GM04504 (cell line): ENCODE results near the gene HES3.
A peak's percentile ranks its signal among the peaks of the same experiment; 100 is the strongest.

Experiments used
- DNase-seq: peaks from one replicate; pipeline ENCODE4 v3.0.0-alpha.2; 2012; ENCODE audit warnings: low read depth

The HES3 gene

DNA sequence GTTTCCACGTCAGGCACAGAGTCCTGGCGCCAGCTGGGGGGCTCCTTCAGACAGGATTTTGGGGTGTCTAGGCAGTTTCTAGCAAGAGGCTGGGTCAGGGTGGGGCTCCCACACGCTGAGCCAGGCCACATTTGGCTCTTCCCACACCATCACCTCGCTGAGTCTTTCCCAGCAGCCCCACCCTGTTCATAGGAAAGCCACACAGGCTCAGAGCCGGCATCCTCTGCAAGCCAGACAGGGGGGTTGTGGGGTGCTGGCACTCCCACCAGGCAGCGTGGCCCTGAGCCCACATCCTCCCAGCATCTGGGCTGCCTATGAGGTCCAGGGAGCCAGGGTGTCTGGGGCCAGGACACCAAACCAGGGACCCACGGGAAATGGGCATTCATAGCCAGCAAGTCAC, 19.7 kb downstream of the HES3 start:
- DNase-seq = no peak

GRCh38 chr1:6265151-6265550, 21.2 kb downstream of the HES3 start:
- no peak for DNase-seq

GRCh38 chr1:6266641-6267040, 22.7 kb downstream of the HES3 start:
- no peak for DNase-seq

DNA sequence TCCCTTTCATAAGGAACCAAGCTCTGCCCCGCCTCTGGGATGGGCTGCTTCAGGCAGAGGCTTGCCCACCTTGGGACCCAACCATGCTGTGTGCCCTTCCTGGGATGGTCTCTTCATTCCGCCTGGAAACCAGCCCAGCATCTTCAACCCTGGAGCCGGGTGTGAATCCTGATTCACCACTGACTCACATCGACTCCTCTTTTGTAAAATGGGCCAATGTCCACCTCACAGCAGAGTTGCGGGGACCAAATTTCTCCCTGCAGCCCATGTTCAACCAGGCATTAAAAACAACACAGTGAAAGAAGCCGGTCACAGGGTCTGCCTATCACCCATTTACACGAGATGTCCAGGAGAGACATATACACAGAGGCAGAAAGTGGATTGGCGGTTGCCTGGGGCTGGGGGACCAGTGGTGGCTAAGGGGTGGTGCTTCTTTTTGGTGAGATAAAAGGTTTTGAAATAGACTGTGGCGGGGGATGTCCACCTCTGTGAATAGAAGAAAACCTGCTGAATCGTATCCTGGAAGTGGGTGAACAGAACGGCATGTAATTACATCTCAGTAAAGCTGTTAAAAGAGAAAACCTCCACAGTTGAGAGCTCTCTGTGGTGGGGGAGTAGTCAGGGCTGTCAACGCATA, 23.8 kb downstream of the HES3 start:
- DNase-seq = no peak

DNA sequence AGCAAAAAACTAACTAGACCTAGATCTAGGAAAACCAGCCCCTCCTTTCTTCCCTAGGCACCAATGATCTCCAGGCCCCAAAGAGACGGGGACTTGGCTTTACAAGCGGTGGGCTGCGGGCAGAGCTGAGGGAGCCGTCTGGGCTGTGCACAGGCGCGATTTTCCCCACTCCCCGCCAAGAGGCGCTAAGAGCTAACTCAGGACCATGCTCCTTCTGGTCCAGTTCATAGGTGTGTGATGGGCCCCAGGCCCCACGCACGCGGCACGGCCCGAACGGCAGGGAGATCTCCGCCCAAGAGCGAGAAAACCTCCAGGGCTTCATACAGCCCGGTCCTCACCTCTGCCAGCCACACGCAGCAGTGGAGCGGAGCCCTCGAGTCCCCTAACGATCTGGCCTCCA, 24.4 kb downstream of the HES3 start:
- no peak for DNase-seq

GRCh38 chr1:6269296-6269695, 25.3 kb downstream of the HES3 start:
- no peak for DNase-seq

DNA sequence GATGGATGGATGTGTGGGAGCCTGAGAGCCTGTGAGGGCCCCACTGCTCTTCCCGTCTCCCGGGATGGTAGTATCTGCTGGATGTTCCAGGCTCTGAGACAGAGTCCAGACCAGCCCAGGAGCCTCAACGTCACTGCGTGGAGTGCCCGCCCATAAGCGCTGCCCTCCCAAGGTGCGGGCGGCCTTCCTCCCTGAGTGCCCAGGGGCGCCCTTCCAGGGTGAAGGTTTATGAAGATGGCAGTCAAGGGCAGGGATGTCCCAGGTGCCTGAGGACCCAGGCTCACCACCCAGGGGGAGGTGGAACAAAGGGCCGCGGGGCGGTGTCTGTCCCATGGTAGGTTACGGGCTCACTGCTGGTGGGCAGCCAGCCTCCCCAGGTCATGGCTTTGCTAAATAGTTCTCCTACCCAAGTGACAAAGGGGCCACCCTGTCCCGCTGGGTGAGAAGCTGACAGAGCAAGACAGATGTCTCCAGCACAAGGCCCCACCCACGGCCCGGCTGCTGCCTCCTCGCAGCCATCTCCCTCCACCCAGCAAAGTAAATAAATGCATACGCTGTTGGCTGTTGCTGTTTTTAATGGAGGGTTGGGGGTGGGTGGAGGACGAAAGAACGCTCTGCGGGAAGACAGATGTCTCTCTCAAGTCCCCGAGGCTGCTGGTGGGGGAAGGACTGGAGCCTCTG, 25.9 kb downstream of the HES3 start:
- DNase-seq = no peak

DNA sequence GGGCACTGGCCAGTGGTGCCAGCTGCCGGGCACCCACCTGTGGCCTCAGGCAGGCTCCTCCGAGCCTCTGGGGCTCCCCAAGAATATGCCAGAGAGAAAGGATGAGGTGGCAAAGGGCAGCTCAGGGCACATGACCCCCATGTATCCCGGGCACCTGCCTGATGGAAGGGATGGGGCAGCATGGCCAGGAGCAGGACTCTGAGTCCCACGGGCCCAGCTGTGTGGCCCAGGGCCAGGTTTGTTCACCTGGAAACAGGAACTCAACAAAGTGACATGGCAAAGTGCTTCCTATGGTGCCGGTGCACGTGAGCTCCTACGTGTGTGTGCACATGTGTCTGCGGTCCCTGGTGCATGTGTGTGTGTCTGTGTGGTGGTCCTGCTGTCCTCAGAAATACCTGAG, 26.4 kb downstream of the HES3 start:
- no peak for DNase-seq

- no peak for DNase-seq
Observed at GRCh38 chr1:6271006-6271405, 27.0 kb downstream of the HES3 start.

GRCh38 chr1:6271554-6271953, 27.6 kb downstream of the HES3 start:
- no peak for DNase-seq

DNA sequence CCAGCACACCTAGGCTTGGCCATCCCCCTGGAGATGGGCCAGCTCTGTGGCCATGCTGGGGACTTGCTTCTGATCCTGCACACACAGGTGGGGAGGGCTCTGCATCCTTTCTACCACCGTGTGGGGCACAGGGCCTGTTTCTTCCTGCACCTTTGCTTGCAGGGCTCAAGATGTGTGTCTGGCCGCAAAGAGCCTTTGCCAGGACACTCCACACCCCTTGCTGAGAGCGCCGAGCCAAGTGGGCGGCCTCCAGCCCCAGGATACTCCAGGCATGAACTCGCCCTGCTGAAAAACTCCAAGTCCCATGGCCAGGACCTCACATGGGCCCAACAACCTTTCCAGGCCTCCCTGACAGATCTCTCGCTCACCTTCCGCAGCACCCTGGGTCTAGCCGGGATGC, 28.5 kb downstream of the HES3 start:
- no peak for DNase-seq

GRCh38 chr1:6272868-6273267, 28.9 kb downstream of the HES3 start:
- DNase-seq = no peak

- no peak for DNase-seq
Observed at GRCh38 chr1:6273380-6273891, 29.5 kb downstream of the HES3 start.

DNA sequence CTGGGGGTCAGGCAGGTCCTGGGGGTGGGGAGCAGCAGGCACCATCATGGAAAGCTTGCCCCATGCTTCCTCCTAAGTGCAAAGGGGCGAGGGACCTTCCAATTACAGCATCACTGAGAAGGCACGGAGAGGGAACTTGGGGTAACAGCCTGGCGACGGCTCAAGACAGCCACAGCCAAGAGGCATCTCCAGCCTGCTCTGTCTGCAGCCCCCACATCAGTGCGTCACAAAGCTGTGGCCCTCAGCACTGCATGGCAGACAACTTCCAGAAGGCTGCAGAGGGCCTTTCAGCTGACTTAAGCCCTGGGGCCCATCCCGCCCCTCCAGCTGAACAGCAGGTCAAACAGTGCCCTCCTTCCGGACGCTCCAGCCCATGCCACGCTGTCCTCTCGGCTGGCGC, 30.1 kb downstream of the HES3 start:
- DNase-seq = no peak

GRCh38 chr1:6274622-6275139, 30.7 kb downstream of the HES3 start:
- no peak for DNase-seq

DNA sequence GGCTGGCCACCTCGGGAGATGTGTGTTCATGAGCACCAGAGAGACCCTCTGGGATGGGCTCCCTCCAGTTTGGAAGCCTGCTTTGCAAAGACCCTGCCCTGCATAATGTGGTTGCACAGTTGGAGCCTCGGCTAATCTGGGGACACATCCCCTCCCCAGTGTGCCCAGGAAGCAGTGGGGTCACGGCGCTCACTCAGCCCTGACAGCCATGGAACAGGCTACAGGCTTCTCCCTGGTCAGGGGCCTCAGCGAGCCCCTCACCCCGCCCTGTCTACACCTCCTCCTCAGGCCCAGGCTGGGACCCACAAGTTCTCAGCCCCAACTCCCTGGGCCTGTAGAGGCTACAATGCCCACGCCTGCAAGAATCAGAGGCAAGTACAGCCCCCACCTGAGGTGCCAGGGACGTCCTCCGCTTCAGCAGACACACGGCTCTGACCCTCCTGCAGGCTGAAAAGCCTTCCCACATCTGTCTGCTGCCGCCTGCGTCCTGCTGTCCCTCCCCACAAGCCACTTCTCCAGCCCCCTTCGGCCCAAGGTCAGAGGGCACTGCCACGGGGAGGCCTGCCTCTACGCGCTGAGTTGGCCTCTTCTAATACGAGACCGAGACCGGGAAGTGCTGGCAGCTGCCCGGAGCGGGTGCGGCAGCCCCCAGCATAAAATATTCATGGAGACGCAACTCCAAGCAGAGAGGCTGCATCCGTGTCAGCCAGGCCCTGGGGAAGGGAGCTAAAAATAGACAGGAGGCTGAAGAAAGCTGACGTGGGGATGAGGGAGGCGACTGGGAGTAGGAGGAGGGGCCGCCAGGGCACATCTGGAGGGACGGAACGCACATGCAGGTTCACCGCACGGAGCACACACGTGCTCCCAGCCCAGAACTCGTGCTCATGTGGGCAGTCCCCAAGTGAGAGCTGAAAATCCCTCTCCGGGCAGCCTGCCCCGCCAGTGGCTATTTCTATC, 32.1 kb downstream of the HES3 start:
- peak; percentile 55 for DNase-seq

DNA sequence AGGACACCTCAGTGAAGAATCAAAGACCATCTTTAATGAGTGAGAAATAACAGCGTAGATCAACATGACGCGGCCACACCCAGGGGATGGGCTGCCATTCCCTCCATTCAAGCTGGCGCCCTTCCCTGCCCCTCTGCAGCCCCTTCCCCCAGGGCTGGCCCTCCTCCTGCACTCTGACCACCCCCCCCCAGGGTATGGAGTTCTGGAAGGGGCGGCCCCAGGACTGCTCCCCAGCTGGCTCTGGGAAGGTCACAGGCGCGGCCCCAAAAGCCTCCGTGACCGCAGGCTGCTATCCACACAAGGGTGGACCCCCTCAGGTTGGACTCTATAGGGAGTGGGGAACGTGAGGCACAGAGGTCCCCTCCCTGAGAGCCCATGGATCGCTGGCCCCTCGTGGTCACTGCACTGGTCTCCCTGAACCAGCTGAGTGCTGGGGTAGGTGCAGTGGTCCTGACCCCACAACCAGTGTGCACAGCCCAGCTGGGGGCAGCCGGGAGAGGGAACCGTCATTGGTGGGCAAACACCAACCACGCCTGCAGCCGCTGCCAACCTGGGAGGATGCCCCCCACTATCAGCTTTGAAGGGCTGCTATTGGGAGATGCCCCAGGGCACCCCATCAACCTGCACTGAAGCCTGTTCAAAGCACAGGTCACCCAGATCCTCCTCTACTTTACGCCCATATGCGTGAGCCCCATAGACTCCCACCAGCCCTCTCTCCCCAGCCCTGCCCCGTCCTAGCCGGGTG, 33.0 kb downstream of the HES3 start:
- DNase-seq = no peak

DNA sequence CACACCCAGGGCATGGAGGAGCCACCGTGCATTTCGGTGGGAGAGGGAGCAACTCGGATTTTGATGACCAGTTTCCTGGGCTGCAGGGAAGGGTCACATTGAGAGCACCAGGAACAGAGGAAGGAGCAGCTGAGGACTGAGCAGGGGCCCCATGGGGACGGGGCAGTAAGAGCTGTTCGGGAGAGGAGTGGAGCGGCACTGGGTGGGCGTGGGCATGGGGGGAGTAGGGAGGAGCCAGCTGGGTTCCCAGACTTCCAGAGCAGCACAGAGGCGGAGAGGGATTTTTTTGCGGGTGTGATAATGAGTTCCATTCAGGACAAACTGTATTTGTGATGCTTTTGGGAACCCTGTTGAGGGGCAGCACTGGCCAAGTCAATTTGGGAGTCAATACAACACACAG, 34.3 kb downstream of the HES3 start:
- no peak for DNase-seq

- no peak for DNase-seq
Observed at GRCh38 chr1:6279066-6279465, 35.1 kb downstream of the HES3 start.

DNA sequence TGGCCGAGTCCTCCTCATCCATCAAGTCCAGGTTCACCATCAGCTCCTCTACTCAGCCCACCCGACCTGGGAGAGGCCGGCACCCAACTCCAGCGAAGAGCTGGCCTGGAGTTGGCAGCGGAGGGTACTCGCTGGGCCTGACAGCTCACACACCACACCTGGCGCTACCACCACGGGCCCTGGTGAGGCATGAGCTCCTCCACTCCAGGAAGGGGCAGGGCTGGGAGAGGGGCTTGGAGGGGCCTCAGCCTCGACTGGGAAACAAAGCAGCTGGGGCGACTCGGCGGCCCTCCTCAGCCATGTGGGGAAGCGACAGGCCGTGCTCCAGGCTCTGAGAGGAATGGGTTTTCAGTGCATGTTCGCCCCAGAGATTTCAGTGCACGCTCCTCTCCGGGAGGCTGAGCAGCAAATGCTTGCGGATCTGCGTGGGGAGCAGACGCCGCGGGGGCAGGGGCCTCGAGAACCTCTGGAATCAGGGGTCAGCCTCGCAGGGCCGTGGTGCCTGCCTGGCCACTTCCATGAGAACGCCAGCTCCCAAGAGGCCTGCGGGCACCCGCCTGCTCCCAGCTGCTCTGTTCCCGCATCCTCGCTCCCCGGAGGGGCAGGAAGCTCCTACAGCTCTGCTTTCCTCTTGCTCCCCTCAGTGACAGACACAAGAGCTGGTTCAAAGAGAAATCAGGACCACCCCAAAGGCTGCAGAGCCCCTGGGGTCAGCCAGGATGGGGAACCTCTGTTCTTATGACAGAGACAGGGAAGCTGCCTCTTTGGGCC, 35.8 kb downstream of the HES3 start:
- no peak for DNase-seq
